GM12875 (cell line): Measurements from ENCODE around the gene GALNT9.

Source experiments
- H3K4me3 ChIP-seq: one replicate; pipeline ENCODE4 v1.5.1; 2011; ENCODE audit warnings: low read depth, low read length, control low read depth
- CTCF ChIP-seq: IDR thresholded peaks from 2 replicates; pipeline ENCODE4 v1.5.1; 2011; ENCODE audit warnings: low read depth, mild to moderate bottlenecking, control low read depth, inconsistent platforms, low read length, moderate library complexity, borderline replicate concordance; ENCODE audit not compliant: insufficient read depth

Gene GALNT9

GRCh38 chr12:132251310-132251709 lies 78.1 kb downstream of the GALNT9 start:
- TF ChIP-seq CTCF, result no peak
- H3K4me3 ChIP-seq, result no peak overlapping the region

- no peak overlapping the region for H3K4me3 ChIP-seq
- no peak for TF ChIP-seq CTCF
Observed at GRCh38 chr12:132250707-132251106, 78.7 kb downstream of the GALNT9 start.

GRCh38 chr12:132249689-132250478 lies 79.5 kb downstream of the GALNT9 start:
- no peak overlapping the region for H3K4me3 ChIP-seq
- no peak for TF ChIP-seq CTCF

- no peak for TF ChIP-seq CTCF
- H3K4me3 ChIP-seq, result no peak overlapping the region
Observed at GRCh38 chr12:132248453-132249167, 80.8 kb downstream of the GALNT9 start.

GRCh38 chr12:132247718-132248452 lies 81.5 kb downstream of the GALNT9 start:
- no peak for TF ChIP-seq CTCF
- H3K4me3 ChIP-seq, result no peak overlapping the region

- TF ChIP-seq CTCF, result no peak
- no peak overlapping the region for H3K4me3 ChIP-seq
Observed at GRCh38 chr12:132246997-132247717, 82.2 kb downstream of the GALNT9 start.
